ENCODE data around the gene MICAL2. TPM values are rescaled to one million over a fixed set of nuclear protein-coding genes. Genes with fewer than 3 reads are reported as not detected.

Gene MICAL2
- total and polyA plus RNA-seq, 2 of the 13 experiments (the other 11 are each of a cell fraction or from before 2014, with no cell fraction given) = 0.78 to 1.1 TPM

DNA sequence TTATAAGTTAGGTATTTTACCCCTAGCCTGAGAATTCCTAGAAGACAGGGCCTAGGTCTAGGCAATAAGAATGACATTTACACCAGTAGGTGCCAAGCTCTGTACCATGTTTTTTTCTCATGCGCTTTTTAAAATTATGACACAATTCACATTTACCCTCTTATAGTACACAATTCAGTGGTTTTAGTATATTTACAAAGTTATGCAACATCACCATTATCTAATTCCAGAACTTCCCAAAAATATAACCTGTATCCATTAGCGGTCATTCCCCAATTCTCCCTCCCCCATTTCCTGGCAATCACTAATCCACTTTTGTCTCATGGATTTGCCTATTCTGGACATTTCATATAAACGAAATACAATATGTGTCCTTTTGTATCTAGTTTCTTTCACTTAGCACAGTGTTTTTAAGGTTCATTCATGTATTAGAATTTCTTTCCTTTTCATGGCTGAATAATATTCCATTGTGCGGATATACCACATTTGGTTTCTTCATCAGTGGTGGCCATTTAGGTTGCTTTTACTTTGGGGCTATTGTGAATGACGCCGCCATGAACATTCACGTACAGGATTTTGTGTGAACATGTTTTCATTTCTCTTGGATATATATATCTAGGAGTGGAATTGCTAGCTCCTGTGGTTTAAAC is 92.4 kb downstream of the MICAL2 start:
- TF ChIP-seq ZNF776 (CRISPR knock-in tag; IDR thresholded peaks at IDR 0.05) (no peak), CHD2 (IDR thresholded peaks at IDR 0.05; ENCODE audit: low read depth, low read length) (no peak), ZNF839 (CRISPR knock-in tag; IDR thresholded peaks at IDR 0.05; ENCODE audit: borderline replicate concordance) (no peak), KDM6A (CRISPR knock-in tag; IDR thresholded peaks at IDR 0.05; ENCODE audit: low read depth) (no peak), PLRG1 (conservative IDR thresholded peaks at IDR 0.05) (no peak), EHMT2 (IDR thresholded peaks at IDR 0.05; ENCODE audit: borderline replicate concordance, low read depth, low read length) (no peak), KMT2A (CRISPR knock-in tag; IDR thresholded peaks at IDR 0.05) (no peak), NFIC (IDR thresholded peaks at IDR 0.05; ENCODE audit: low read length) (no peak), RXRA (CRISPR knock-in tag; IDR thresholded peaks at IDR 0.05) (no peak), ZNF224 (CRISPR knock-in tag; IDR thresholded peaks at IDR 0.05) (no peak), NCOA1 (CRISPR knock-in tag; IDR thresholded peaks at IDR 0.05) (no peak), MEF2D (CRISPR knock-in tag; IDR thresholded peaks at IDR 0.05) (no peak), NONO (IDR thresholded peaks at IDR 0.05) (no peak), NONO (CRISPR knock-in tag; conservative IDR thresholded peaks at IDR 0.05) (no peak), ZNF569 (CRISPR knock-in tag; IDR thresholded peaks at IDR 0.05; ENCODE audit: borderline replicate concordance) (no peak)
- TF ChIP-seq, protein P1, sequence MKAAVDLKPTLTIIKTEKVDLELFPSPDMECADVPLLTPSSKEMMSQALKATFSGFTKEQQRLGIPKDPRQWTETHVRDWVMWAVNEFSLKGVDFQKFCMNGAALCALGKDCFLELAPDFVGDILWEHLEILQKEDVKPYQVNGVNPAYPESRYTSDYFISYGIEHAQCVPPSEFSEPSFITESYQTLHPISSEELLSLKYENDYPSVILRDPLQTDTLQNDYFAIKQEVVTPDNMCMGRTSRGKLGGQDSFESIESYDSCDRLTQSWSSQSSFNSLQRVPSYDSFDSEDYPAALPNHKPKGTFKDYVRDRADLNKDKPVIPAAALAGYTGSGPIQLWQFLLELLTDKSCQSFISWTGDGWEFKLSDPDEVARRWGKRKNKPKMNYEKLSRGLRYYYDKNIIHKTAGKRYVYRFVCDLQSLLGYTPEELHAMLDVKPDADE (CRISPR knock-in tag; IDR thresholded peaks at IDR 0.05) = no peak
- TF ChIP-seq, protein P2, sequence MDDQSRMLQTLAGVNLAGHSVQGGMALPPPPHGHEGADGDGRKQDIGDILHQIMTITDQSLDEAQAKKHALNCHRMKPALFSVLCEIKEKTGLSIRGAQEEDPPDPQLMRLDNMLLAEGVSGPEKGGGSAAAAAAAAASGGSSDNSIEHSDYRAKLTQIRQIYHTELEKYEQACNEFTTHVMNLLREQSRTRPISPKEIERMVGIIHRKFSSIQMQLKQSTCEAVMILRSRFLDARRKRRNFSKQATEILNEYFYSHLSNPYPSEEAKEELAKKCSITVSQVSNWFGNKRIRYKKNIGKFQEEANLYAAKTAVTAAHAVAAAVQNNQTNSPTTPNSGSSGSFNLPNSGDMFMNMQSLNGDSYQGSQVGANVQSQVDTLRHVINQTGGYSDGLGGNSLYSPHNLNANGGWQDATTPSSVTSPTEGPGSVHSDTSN (CRISPR knock-in tag; IDR thresholded peaks at IDR 0.05; ENCODE audit: borderline replicate concordance) = no peak
- TF ChIP-seq, protein P3, sequence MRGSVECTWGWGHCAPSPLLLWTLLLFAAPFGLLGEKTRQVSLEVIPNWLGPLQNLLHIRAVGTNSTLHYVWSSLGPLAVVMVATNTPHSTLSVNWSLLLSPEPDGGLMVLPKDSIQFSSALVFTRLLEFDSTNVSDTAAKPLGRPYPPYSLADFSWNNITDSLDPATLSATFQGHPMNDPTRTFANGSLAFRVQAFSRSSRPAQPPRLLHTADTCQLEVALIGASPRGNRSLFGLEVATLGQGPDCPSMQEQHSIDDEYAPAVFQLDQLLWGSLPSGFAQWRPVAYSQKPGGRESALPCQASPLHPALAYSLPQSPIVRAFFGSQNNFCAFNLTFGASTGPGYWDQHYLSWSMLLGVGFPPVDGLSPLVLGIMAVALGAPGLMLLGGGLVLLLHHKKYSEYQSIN (CRISPR knock-in tag; IDR thresholded peaks at IDR 0.05; ENCODE audit: borderline replicate concordance) = no peak
- no peak overlapping the region for H3K9ac ChIP-seq (ENCODE audit: insufficient read depth, low read depth, low read length)
- ChIA-PET POLR2A (no interaction called here), CTCF (ENCODE audit: low intra/inter-chr PET ratio, low total read pairs) (no interaction called here)
- H3K36me3 ChIP-seq (replicated peaks in 1 of 2; ENCODE audit: control insufficient read depth in 1 of 2, insufficient read depth in 2 of 2, low read length in 2 of 2) = no peaks in the 10 kb centered on the region
- H2AFZ ChIP-seq (ENCODE audit: low read length) = no peak overlapping the region
- H4K20me1 ChIP-seq (ENCODE audit: insufficient read depth, low read length) = no peaks in the 10 kb centered on the region
- ATAC-seq (no peak), FAIRE-seq (no peak), DNase-seq (ENCODE audit: low spot score) (no peak)
- H3K27me3 ChIP-seq (ENCODE audit: control insufficient read depth in 1 of 2, insufficient read depth in 2 of 2, low read length in 2 of 2) = no peaks in the 10 kb centered on the region
- H3K4me3 ChIP-seq (replicated peaks in 1 of 3; ENCODE audit: insufficient read depth in 1 of 3, low read depth in 2 of 3, low read length in 3 of 3) = no peak overlapping the region
- no TSS peak for BruUV-seq (replicated peaks)
- intact Hi-C loops (cut with micrococcal nuclease; ENCODE audit: unreplicated experiment) (no loop called here), in situ Hi-C loops (cut with HindIII; ENCODE audit: extremely low pct_ligation_motif_present, low pct_unique_long_range_greater_than_20kb) (no loop called here)
- H3K9me3 ChIP-seq (ENCODE audit: low read length) = no peaks in the 10 kb centered on the region
- no peaks in the 10 kb centered on the region for H3K79me2 ChIP-seq (ENCODE audit: insufficient read depth, low read length)
- 71% methylated on average over 7 of the region's 7 CpGs for WGBS (ENCODE audit: low lambda C conversion rate)
- H3K4me2 ChIP-seq (ENCODE audit: low read depth, low read length) = no peak overlapping the region
- no peak overlapping the region for H3K27ac ChIP-seq (ENCODE audit: extremely low read length, insufficient read depth, low read length)
- no peaks in the 10 kb centered on the region for H3K4me1 ChIP-seq (ENCODE audit: insufficient read depth, low read length)
